PC-3 (cell line): ENCODE measurements around the gene SH3PXD2A. TPM values are rescaled to one million over a fixed set of nuclear protein-coding genes. Genes with fewer than 3 reads are reported as not detected.

Experiments
- ATAC-seq: fragments of 200-7000 bp; cut with Tn5 transposase; 2 replicates; pipeline ENCODE4 v1.9.1; 2020; ENCODE audit warnings: mild to moderate bottlenecking, moderate library complexity
- BruUV-seq: library from RNA; stranded (reverse); fragments of 400-500 nt; replicated peaks from 2 replicates; lab custom pipeline; 2021; lab: Mats Ljungman, UMichigan
- CTCF ChIA-PET: fragments of 300-600 bp; sonication (Branson Sonifier 250); formaldehyde crosslinking; loops from one replicate; lab custom pipeline; 2022; ENCODE audit warnings: antibody characterized with exemption; lab: Charles Lee
- POLR2A ChIA-PET: fragments of 300-600 bp; sonication (Branson Sonifier 250); formaldehyde crosslinking; loops from one replicate; lab custom pipeline; 2022; ENCODE audit warnings: antibody characterized with exemption; ENCODE audit not compliant: unreplicated experiment; lab: Charles Lee
- DNase-seq: peaks from one replicate; pipeline ENCODE4 v3.0.0-alpha.2; 2015
- H2AFZ ChIP-seq: fragments of 300-600 bp; sonication (generic); 2 replicates; pipeline ENCODE4 v1.6.0; 2016; ENCODE audit warnings: antibody characterized with exemption, low read length
- H3F3A ChIP-seq: fragments of 300-600 bp; sonication (generic); one replicate; pipeline ENCODE4 v1.6.0; 2017; ENCODE audit warnings: antibody characterized with exemption, low read length, control low read depth, mild to moderate bottlenecking; ENCODE audit not compliant: unreplicated experiment
- H3K27ac ChIP-seq: fragments of 300-600 bp; sonication (generic); 2 replicates; pipeline ENCODE4 v1.5.1; 2016; ENCODE audit warnings: mild to moderate bottlenecking, low read length
- H3K27me3 ChIP-seq: fragments of 300-600 bp; sonication (generic); 2 replicates; pipeline ENCODE4 v1.6.1; 2016; ENCODE audit warnings: low read length, mixed read lengths
- H3K36me3 ChIP-seq: fragments of 300-600 bp; sonication (generic); 2 replicates; pipeline ENCODE4 v1.6.1; 2016; ENCODE audit warnings: low read depth, mixed run types, low read length, mixed read lengths
- H3K4me1 ChIP-seq: fragments of 300-600 bp; sonication (generic); 2 replicates; pipeline ENCODE4 v1.5.1; 2016; ENCODE audit warnings: low read length; ENCODE audit not compliant: insufficient read depth
- H3K4me2 ChIP-seq: fragments of 300-600 bp; sonication (generic); 2 replicates; pipeline ENCODE4 v1.6.0; 2016; ENCODE audit warnings: low read length
- H3K4me3 ChIP-seq: fragments of 300-600 bp; sonication (generic); 2 replicates; pipeline ENCODE4 v1.5.1; 2016; ENCODE audit warnings: mild to moderate bottlenecking, low read length, mixed read lengths
- H3K79me2 ChIP-seq: fragments of 300-600 bp; sonication (generic); 2 replicates; pipeline ENCODE4 v1.6.1; 2017; ENCODE audit warnings: low read length, mixed read lengths
- H3K9ac ChIP-seq: fragments of 300-600 bp; sonication (generic); 2 replicates; pipeline ENCODE4 v1.6.0; 2016; ENCODE audit warnings: mild to moderate bottlenecking, low read length
- H3K9me2 ChIP-seq: fragments of 300-600 bp; sonication (generic); replicated peaks from 2 replicates; pipeline ENCODE4 v1.6.1; 2016; ENCODE audit warnings: mixed run types, low read length, mixed read lengths
- H3K9me3 ChIP-seq: fragments of 300-600 bp; sonication (generic); 2 replicates; pipeline ENCODE4 v1.6.1; 2016; ENCODE audit warnings: low read length, mixed read lengths
- H4K20me1 ChIP-seq: fragments of 300-600 bp; sonication (generic); 2 replicates; pipeline ENCODE4 v1.6.1; 2016; ENCODE audit warnings: low read length, mixed read lengths
- EZH2 ChIP-seq: fragments of 300-600 bp; sonication (generic); IDR thresholded peaks from one replicate; pipeline ENCODE4 v1.6.1; 2017; ENCODE audit warnings: antibody characterized with exemption, mild to moderate bottlenecking, low read length; ENCODE audit not compliant: unreplicated experiment
- EZH2phosphoT487 ChIP-seq: fragments of 300-600 bp; sonication (generic); IDR thresholded peaks from 2 replicates; pipeline ENCODE4 v1.6.1; 2018; ENCODE audit warnings: mild to moderate bottlenecking, antibody characterized with exemption, low read length, borderline replicate concordance
- intact Hi-C: fragments of 100-400 bp; cut with micrococcal nuclease; formaldehyde crosslinking; loops from 2 replicates; pipeline ENCODE4 v1.9.0; 2023
- total RNA-seq: library from RNA; depleted of rRNA; stranded (reverse); fragments of >200 nt; gene quantifications from 2 replicates; pipeline ENCODE4 v1.2.3, GENCODE V29; 2014
- TF ChIP-seq, protein P1 (sequence below): fragments of 300-600 bp; sonication (generic); conservative IDR thresholded peaks from 2 replicates; pipeline ENCODE4 v1.5.1; 2017; ENCODE audit warnings: antibody characterized with exemption, low read depth, mild to moderate bottlenecking, low read length

The SH3PXD2A gene
- total RNA-seq, 1 experiment from 2014 or later = 3.4 TPM

DNA sequence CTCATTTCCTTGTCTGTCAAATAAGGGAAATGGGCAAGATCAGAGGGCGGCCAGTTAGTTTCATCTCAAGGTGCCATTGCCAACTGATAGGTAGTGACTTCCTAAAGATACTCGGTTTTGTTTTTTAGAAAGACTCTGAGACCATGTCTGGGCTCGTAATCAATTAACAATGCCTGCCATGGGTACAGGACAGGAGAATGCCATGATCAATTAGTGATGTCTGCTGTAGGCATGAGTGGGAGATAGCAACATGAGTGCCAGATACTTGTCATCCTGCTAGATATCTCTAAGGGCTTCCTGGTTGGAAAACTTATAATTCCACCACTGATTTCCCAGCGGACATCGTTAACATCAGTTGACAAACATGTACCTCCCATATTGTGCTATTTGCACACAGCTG, 64.8 kb downstream of the SH3PXD2A start:
- CTCF ChIA-PET = no interaction called here
- no peak overlapping the region for H3K4me3 ChIP-seq
- no TSS peak for BruUV-seq
- H4K20me1 ChIP-seq = no peaks in the 10 kb centered on the region
- peaks cover 36% of the 10 kb centered on the region for H3K4me1 ChIP-seq
- H3K9me3 ChIP-seq = no peaks in the 10 kb centered on the region
- H3K36me3 ChIP-seq = no peaks in the 10 kb centered on the region
- no peak for DNase-seq
- POLR2A ChIA-PET = no interaction called here
- H3K27me3 ChIP-seq = no peaks in the 10 kb centered on the region
- TF ChIP-seq EZH2 = no peak
- TF ChIP-seq, protein P1, sequence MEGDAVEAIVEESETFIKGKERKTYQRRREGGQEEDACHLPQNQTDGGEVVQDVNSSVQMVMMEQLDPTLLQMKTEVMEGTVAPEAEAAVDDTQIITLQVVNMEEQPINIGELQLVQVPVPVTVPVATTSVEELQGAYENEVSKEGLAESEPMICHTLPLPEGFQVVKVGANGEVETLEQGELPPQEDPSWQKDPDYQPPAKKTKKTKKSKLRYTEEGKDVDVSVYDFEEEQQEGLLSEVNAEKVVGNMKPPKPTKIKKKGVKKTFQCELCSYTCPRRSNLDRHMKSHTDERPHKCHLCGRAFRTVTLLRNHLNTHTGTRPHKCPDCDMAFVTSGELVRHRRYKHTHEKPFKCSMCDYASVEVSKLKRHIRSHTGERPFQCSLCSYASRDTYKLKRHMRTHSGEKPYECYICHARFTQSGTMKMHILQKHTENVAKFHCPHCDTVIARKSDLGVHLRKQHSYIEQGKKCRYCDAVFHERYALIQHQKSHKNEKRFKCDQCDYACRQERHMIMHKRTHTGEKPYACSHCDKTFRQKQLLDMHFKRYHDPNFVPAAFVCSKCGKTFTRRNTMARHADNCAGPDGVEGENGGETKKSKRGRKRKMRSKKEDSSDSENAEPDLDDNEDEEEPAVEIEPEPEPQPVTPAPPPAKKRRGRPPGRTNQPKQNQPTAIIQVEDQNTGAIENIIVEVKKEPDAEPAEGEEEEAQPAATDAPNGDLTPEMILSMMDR = no peak
- no peak for TF ChIP-seq EZH2phosphoT487
- no peak overlapping the region for H2AFZ ChIP-seq
- no peaks in the 10 kb centered on the region for H3F3A ChIP-seq
- no peak overlapping the region for H3K4me2 ChIP-seq
- H3K9me2 ChIP-seq = no peaks in the 10 kb centered on the region
- ATAC-seq = no peak
- no peak overlapping the region for H3K9ac ChIP-seq
- H3K27ac ChIP-seq = no peak overlapping the region
- intact Hi-C loops = loop anchor here (5.0 kb wide), 2 partner anchors 33 to 67 kb away; partner anchors contain the start of gene SH3PXD2A
- H3K79me2 ChIP-seq = no peaks in the 10 kb centered on the region

DNA sequence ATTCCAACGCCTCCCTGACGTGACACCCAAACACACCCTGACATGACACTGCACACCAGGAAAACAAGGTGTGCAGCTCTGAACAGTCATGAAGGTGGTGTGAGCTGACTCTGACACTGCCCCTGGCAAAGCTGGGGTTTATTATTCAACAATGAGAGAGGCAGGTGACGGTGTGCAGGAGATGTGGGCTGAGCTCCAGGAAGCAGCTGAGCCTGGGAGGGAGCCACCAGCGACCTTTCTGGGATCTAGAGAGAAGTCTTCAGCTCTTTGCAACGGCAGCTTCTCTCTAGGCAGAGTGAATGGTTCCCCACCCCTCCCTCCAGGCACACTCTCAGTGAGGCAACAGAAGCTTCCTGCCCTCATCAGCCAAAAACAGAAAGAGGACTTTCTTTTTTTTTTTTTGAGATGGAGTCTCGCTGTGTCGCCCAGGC, 65.6 kb downstream of the SH3PXD2A start:
- Histone ChIP-seq H3K9ac (no peak overlapping the region), H3K4me3 (no peak overlapping the region), H3K36me3 (no peaks in the 10 kb centered on the region), H3K4me1 (peaks cover 43% of the 10 kb centered on the region), H3K27ac (no peak overlapping the region), H3K4me2 (no peak overlapping the region), H3K27me3 (no peaks in the 10 kb centered on the region), H2AFZ (no peak overlapping the region), H3K9me2 (no peaks in the 10 kb centered on the region), H3K9me3 (no peaks in the 10 kb centered on the region), H4K20me1 (no peaks in the 10 kb centered on the region), H3K79me2 (no peaks in the 10 kb centered on the region), H3F3A (no peaks in the 10 kb centered on the region)
- ATAC-seq = peak; percentile 21
- CTCF ChIA-PET = no interaction called here
- no peak for TF ChIP-seq EZH2
- no peak for TF ChIP-seq EZH2phosphoT487
- TF ChIP-seq, protein P1 = no peak
- no TSS peak for BruUV-seq
- intact Hi-C loops = loop anchor here (5.0 to 10.0 kb wide), 3 partner anchors 32 to 75 kb away; partner anchors contain the start of gene SH3PXD2A
- POLR2A ChIA-PET = no interaction called here
- DNase-seq = peak; percentile 50

DNA sequence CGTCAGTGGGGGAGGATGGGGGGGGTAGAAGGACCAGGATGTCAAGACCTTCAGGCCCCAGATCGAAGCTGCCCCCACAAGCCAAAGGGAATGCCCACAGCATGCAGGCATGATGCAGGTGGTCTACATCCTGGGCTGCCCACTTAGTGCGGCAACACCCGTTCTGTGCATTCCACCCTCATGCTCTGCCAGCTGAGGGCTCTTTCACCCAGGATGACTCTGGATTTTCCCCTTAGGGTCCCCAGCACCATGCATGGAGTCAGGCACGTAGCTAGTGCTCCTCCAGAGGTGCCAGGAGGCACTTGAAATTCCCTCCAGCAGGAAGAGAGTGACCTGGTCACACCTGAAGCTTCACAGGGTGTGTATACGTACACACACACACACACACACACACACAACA, 66.2 kb downstream of the SH3PXD2A start:
- H3F3A ChIP-seq = no peaks in the 10 kb centered on the region
- no peaks in the 10 kb centered on the region for H3K9me2 ChIP-seq
- ChIA-PET CTCF (no interaction called here), POLR2A (no interaction called here)
- no peak for ATAC-seq
- H3K36me3 ChIP-seq = no peaks in the 10 kb centered on the region
- H3K27ac ChIP-seq = no peak overlapping the region
- no peaks in the 10 kb centered on the region for H3K9me3 ChIP-seq
- no peaks in the 10 kb centered on the region for H3K27me3 ChIP-seq
- TF ChIP-seq, protein P1 = no peak
- TF ChIP-seq EZH2phosphoT487 (no peak), EZH2 (no peak)
- no TSS peak for BruUV-seq
- H3K4me1 ChIP-seq = peaks cover 39% of the 10 kb centered on the region
- intact Hi-C loops = loop anchor here (10.0 kb wide), 1 partner anchor 74 kb away; no protein-coding TSS in a partner anchor
- H2AFZ ChIP-seq = no peak overlapping the region
- H3K4me2 ChIP-seq = no peak overlapping the region
- no peak overlapping the region for H3K4me3 ChIP-seq
- H3K79me2 ChIP-seq = no peaks in the 10 kb centered on the region
- DNase-seq = no peak
- H4K20me1 ChIP-seq = no peaks in the 10 kb centered on the region
- no peak overlapping the region for H3K9ac ChIP-seq
